GM12878 (cell line): ENCODE results near the gene FAM53B. TPM values are rescaled to one million over a fixed set of nuclear protein-coding genes. Genes with fewer than 3 reads are reported as not detected.

Experiments used
- ATF7 ChIP-seq: fragments of 450-650 bp; IDR thresholded peaks from 2 replicates; pipeline ENCODE4 v1.6.1; 2016; ENCODE audit warnings: low read depth, mild to moderate bottlenecking
- BCL11A ChIP-seq: IDR thresholded peaks from 2 replicates; pipeline ENCODE4 v1.6.1; 2011; ENCODE audit warnings: low read depth, low read length
- BMI1 ChIP-seq: fragments of 450-650 bp; IDR thresholded peaks from 2 replicates; pipeline ENCODE4 v1.6.1; 2016; ENCODE audit warnings: mild to moderate bottlenecking, moderate library complexity, borderline replicate concordance
- CBX3 ChIP-seq: fragments of 200-600 bp; sonication (generic); IDR thresholded peaks from 2 replicates; pipeline ENCODE4 v1.6.1; 2016; ENCODE audit warnings: low read depth, borderline replicate concordance
- CEBPB ChIP-seq, 2 experiments: fragments of 150-350 bp in 1 of 2; IDR thresholded peaks; 2 replicates each; pipeline ENCODE4 v1.6.1; 2012 to 2014; ENCODE audit warnings: low read depth in 2 of 2, low read length in 2 of 2, borderline replicate concordance in 1 of 2, inconsistent platforms in 1 of 2
- CHD1 ChIP-seq: IDR thresholded peaks from 2 replicates; pipeline ENCODE4 v1.6.1; 2012; ENCODE audit warnings: low read depth, low read length, improper control_type of control experiment
- CREB1 ChIP-seq: IDR thresholded peaks from 2 replicates; pipeline ENCODE4 v1.6.1; 2012; ENCODE audit warnings: low read depth, mild to moderate bottlenecking, inconsistent platforms
- CREM ChIP-seq: IDR thresholded peaks from 2 replicates; pipeline ENCODE4 v1.6.1; 2014; ENCODE audit warnings: antibody characterized with exemption, low read depth
- EZH2 ChIP-seq: IDR thresholded peaks from 2 replicates; pipeline ENCODE4 v1.6.1; 2012; ENCODE audit warnings: low read depth, mild to moderate bottlenecking, control low read depth, inconsistent platforms, low read length, borderline replicate concordance; ENCODE audit not compliant: control insufficient read depth
- FOXM1 ChIP-seq: IDR thresholded peaks from 2 replicates; pipeline ENCODE4 v1.6.1; 2012; ENCODE audit warnings: low read depth, mild to moderate bottlenecking, inconsistent platforms, low read length, moderate library complexity
- HCFC1 ChIP-seq: fragments of 150-350 bp; IDR thresholded peaks from 2 replicates; pipeline ENCODE4 v1.6.1; 2014; ENCODE audit warnings: low read length
- MEF2A ChIP-seq: IDR thresholded peaks from 2 replicates; pipeline ENCODE4 v1.6.1; 2011; ENCODE audit warnings: low read depth, mild to moderate bottlenecking, low read length, moderate library complexity; ENCODE audit not compliant: insufficient read depth
- MEF2B ChIP-seq: fragments of 450-650 bp; IDR thresholded peaks from 2 replicates; pipeline ENCODE4 v1.6.1; 2018; ENCODE audit warnings: mild to moderate bottlenecking, moderate library complexity; ENCODE audit not compliant: partially characterized antibody, poor library complexity, severe bottlenecking
- MTA2 ChIP-seq: fragments of 450-650 bp; IDR thresholded peaks from 2 replicates; pipeline ENCODE4 v1.6.1; 2016; ENCODE audit warnings: low read depth, mild to moderate bottlenecking, moderate library complexity
- MTA3 ChIP-seq: IDR thresholded peaks from 2 replicates; pipeline ENCODE4 v1.6.1; 2012; ENCODE audit warnings: low read length, inconsistent platforms, borderline replicate concordance
- MYC ChIP-seq: IDR thresholded peaks from 2 replicates; pipeline ENCODE4 v1.6.1; 2011; ENCODE audit warnings: mild to moderate bottlenecking, low read length, moderate library complexity, inconsistent platforms; ENCODE audit not compliant: insufficient read depth, insufficient replicate concordance, insufficient read length, severe bottlenecking
- NFYA ChIP-seq: IDR thresholded peaks from 2 replicates; pipeline ENCODE4 v1.6.1; 2011; ENCODE audit warnings: low read depth, mild to moderate bottlenecking, low read length, improper control_type of control experiment, borderline replicate concordance
- NR2C2 ChIP-seq: IDR thresholded peaks from 2 replicates; pipeline ENCODE4 v1.6.1; 2011; ENCODE audit warnings: borderline replicate concordance, low read depth; ENCODE audit not compliant: control insufficient read depth, insufficient read length
- PAX8 ChIP-seq: fragments of 450-650 bp; IDR thresholded peaks from 2 replicates; pipeline ENCODE4 v1.6.1; 2017; ENCODE audit warnings: mild to moderate bottlenecking, moderate library complexity
- POLR2AphosphoS2 ChIP-seq: IDR thresholded peaks from 2 replicates; pipeline ENCODE4 v1.6.1; 2011; ENCODE audit warnings: low read depth, mild to moderate bottlenecking, low read length, improper control_type of control experiment, moderate library complexity
- POLR2AphosphoS5 ChIP-seq: IDR thresholded peaks from 2 replicates; pipeline ENCODE4 v1.6.1; 2011; ENCODE audit warnings: mild to moderate bottlenecking, low read length, inconsistent platforms
- RAD51 ChIP-seq: fragments of 450-650 bp; IDR thresholded peaks from 2 replicates; pipeline ENCODE4 v1.6.1; 2016; ENCODE audit warnings: moderate library complexity, mild to moderate bottlenecking, inconsistent platforms
- RBBP5 ChIP-seq: fragments of 200-600 bp; sonication (generic); conservative IDR thresholded peaks from 2 replicates; pipeline ENCODE4 v1.6.1; 2016
- RELA ChIP-seq: fragments of 450-650 bp; IDR thresholded peaks from 2 replicates; pipeline ENCODE4 v1.8.0; 2014; ENCODE audit warnings: borderline replicate concordance; ENCODE audit not compliant: partially characterized antibody
- SMAD5 ChIP-seq: IDR thresholded peaks from 2 replicates; pipeline ENCODE4 v1.6.1; 2016; ENCODE audit warnings: antibody characterized with exemption, low read depth
- SREBF1 ChIP-seq: IDR thresholded peaks from 2 replicates; pipeline ENCODE4 v1.6.1; 2012; ENCODE audit warnings: mild to moderate bottlenecking, low read length
- SRF ChIP-seq, 2 experiments: IDR thresholded peaks; 2 replicates each; pipeline ENCODE4 v1.6.1; 2011; ENCODE audit warnings: low read depth in 2 of 2, low read length in 2 of 2, mild to moderate bottlenecking in 1 of 2, moderate library complexity in 1 of 2
- ZNF217 ChIP-seq: fragments of 450-650 bp; IDR thresholded peaks from 2 replicates; pipeline ENCODE4 v1.6.1; 2017; ENCODE audit warnings: antibody characterized with exemption, mild to moderate bottlenecking
- ZNF274 ChIP-seq: IDR thresholded peaks from one replicate; pipeline ENCODE4 v1.8.0; 2011; ENCODE audit not compliant: insufficient read length, insufficient read depth
- polyA plus RNA-seq, 11 experiments: library from polyadenylated mRNA; depleted of rRNA in 4 of 11; unstranded in 6 of 11; stranded (reverse) in 5 of 11; fragments of >200 nt; fragmentation: Nextera tagmentation in 4 of 11; fragmentation: Illumina TruSeq in 1 of 11; extraction: Ambion mirVana in 4 of 11; extraction: Trizol in 1 of 11; gene quantifications; 1 replicate in 1 of 11; 2 replicates in 10 of 11; pipeline versions ENCODE4 v1.2.1 to v1.2.3, GENCODE V29; 2011 to 2016; ENCODE audit warnings: inconsistent platforms in 2 of 11, missing spikeins in 2 of 11, low read depth in 1 of 11
- total RNA-seq, 4 experiments: library from RNA; depleted of rRNA in 3 of 4; stranded (reverse); fragments of >200 nt in 3 of 4; fragmentation: Illumina TruSeq in 1 of 4; extraction: Trizol in 1 of 4; gene quantifications; 2 replicates each; pipeline versions ENCODE4 v1.2.1 to v1.2.3, GENCODE V29; 2013 to 2021
- TF ChIP-seq, protein P1 (sequence below): fragments of 450-650 bp; IDR thresholded peaks from 2 replicates; pipeline ENCODE4 v1.6.1; 2017; ENCODE audit warnings: borderline replicate concordance
- TF ChIP-seq, protein P2 (sequence below): IDR thresholded peaks from 2 replicates; pipeline ENCODE4 v1.6.1; 2012; ENCODE audit warnings: low read length, inconsistent platforms

The FAM53B gene
- total and polyA plus RNA-seq, 10 of the 15 experiments (the other 5 are each of a cell fraction or from before 2014, with no cell fraction given) = 0.05 to 26.3 (median 8.1) TPM

DNA sequence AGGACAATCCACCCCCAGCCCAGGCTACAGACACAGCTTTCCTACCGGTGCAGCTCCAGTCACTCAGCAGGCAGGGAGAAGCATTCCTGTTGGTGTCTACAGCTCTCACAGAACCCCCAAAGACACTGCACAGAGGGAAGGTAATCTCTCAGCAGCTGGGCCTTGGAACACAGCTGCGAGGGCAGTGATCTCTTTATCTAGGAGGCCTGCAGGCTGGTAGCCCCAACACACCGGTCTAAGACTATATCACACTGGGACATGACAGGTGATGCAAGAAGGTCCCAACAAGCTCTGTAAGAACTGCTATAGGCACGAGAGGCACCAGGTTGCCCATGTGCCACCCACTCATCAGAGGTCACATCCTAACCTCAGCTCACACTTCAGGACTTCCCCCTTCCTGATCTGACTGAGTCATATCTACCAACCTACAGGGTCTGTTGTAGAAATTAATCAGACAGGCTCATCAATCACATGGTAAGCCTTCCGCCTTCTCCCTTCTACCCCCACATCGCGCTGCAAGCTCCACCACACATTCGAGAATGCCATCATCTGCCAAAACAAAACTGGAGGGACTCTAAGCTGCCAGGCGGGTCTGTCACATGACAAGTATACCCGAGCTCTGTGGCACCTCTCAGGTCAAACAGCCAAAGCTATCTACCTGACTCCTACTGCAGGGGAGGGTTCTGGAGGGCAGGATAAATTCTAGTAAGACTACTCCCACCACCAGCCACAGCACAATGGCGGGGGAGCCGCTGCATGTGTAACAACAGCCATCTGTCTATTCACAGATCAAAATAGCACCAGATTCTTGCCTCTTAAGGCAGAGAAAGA is 26.1 kb downstream of the FAM53B start (continued):
- peak in 1 of 2 experiments; percentile 56; a peak in 1 of 4 replicates for TF ChIP-seq CEBPB (IDR thresholded peaks at IDR 0.05; ENCODE audit: borderline replicate concordance in 1 of 2, low read depth in 2 of 2, low read length in 2 of 2)
- TF ChIP-seq BCL11A = peak; percentile 95
- TF ChIP-seq SREBF1 = no peak
- TF ChIP-seq MEF2A = 0 out of 2 replicates have a peak, but pooled peaks have one; percentile 49
- TF ChIP-seq MEF2B = peak; percentile 74
- TF ChIP-seq, protein P1, sequence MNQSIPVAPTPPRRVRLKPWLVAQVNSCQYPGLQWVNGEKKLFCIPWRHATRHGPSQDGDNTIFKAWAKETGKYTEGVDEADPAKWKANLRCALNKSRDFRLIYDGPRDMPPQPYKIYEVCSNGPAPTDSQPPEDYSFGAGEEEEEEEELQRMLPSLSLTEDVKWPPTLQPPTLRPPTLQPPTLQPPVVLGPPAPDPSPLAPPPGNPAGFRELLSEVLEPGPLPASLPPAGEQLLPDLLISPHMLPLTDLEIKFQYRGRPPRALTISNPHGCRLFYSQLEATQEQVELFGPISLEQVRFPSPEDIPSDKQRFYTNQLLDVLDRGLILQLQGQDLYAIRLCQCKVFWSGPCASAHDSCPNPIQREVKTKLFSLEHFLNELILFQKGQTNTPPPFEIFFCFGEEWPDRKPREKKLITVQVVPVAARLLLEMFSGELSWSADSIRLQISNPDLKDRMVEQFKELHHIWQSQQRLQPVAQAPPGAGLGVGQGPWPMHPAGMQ = no peak
- no peak for TF ChIP-seq PAX8
- TF ChIP-seq ZNF274 = no peak
- TF ChIP-seq CREB1 = peak; percentile 56
- TF ChIP-seq MTA2 = peak; percentile 95
- no peak for TF ChIP-seq POLR2AphosphoS2
- TF ChIP-seq SMAD5 = no peak
- no peak for TF ChIP-seq NR2C2
- TF ChIP-seq RAD51 = peak; percentile 84
- TF ChIP-seq CHD1 = no peak
- no peak for TF ChIP-seq SRF (IDR thresholded peaks at IDR 0.05; ENCODE audit: low read depth in 2 of 2, low read length in 2 of 2)
- TF ChIP-seq BMI1 = peak; percentile 52; the same call in 1 of the 2 replicates
- peak; percentile 81; the same call in 1 of the 2 replicates for TF ChIP-seq MTA3
- TF ChIP-seq NFYA = no peak
- TF ChIP-seq ZNF217 = peak; percentile 86
- TF ChIP-seq RELA = peak; percentile 90
- TF ChIP-seq RBBP5 = no peak
- TF ChIP-seq POLR2AphosphoS5 = no peak
- peak; percentile 95 for TF ChIP-seq ATF7
- no peak for TF ChIP-seq MYC
- TF ChIP-seq HCFC1 = no peak
- TF ChIP-seq, protein P2, sequence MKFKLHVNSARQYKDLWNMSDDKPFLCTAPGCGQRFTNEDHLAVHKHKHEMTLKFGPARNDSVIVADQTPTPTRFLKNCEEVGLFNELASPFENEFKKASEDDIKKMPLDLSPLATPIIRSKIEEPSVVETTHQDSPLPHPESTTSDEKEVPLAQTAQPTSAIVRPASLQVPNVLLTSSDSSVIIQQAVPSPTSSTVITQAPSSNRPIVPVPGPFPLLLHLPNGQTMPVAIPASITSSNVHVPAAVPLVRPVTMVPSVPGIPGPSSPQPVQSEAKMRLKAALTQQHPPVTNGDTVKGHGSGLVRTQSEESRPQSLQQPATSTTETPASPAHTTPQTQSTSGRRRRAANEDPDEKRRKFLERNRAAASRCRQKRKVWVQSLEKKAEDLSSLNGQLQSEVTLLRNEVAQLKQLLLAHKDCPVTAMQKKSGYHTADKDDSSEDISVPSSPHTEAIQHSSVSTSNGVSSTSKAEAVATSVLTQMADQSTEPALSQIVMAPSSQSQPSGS = 0 out of 2 replicates have a peak, but pooled peaks have one; percentile 64
- no peak for TF ChIP-seq EZH2
- no peak for TF ChIP-seq CBX3
- TF ChIP-seq CREM = peak; percentile 88
- peak; percentile 60; the same call in 1 of the 2 replicates for TF ChIP-seq FOXM1
